Muscle of leg (tissue), 11 donors: Measurements from ENCODE around the gene SLC12A5. TPM values are rescaled to one million over a fixed set of nuclear protein-coding genes. Genes with fewer than 3 reads are reported as not detected.
A peak's percentile ranks its signal among the peaks of the same experiment; 100 is the strongest.

Source experiments
- DNase-seq: peaks from one replicate; pipeline ENCODE4 v3.0.0; 2013
- H3K27ac ChIP-seq: one replicate; pipeline ENCODE4 v1.5.1; 2013; ENCODE audit warnings: mild to moderate bottlenecking, low read length, control low read depth
- H3K27me3 ChIP-seq: one replicate; pipeline ENCODE4 v1.6.1; 2013; ENCODE audit warnings: low read length; ENCODE audit not compliant: control insufficient read depth, insufficient read depth
- H3K36me3 ChIP-seq: one replicate; pipeline ENCODE4 v1.6.1; 2013; ENCODE audit warnings: low read length; ENCODE audit not compliant: control insufficient read depth, insufficient read depth
- H3K4me1 ChIP-seq: one replicate; pipeline ENCODE4 v1.6.1; 2013; ENCODE audit warnings: low read length; ENCODE audit not compliant: control insufficient read depth, insufficient read depth
- H3K4me3 ChIP-seq: one replicate; pipeline ENCODE4 v1.5.1; 2013; ENCODE audit warnings: low read length, control low read depth
- H3K9me3 ChIP-seq: replicated peaks from 2 replicates; pipeline ENCODE4 v1.6.1; 2013; ENCODE audit warnings: low read depth, low read length; ENCODE audit not compliant: control insufficient read depth
- WGBS: methylation state at CpG from one replicate; pipeline ENCODE4 v1.1.5; 2013; ENCODE audit warnings: missing lambda C conversion rate; ENCODE audit not compliant: insufficient coverage; 5-methylcytosine and 5-hydroxymethylcytosine counted together
- polyA plus RNA-seq, 8 donors: library from polyadenylated mRNA; unstranded; fragments of 120-200 nt; gene quantifications; one replicate each; pipeline versions ENCODE4 v1.2.1 to v1.2.3, GENCODE V29; 2013; ENCODE audit warnings: inconsistent platforms in 1 of 8, low replicate concordance in 1 of 8; ENCODE audit not compliant: insufficient read length in 8 of 8, insufficient read depth in 1 of 8
- total RNA-seq: library from RNA; stranded (reverse); fragments of 120-200 nt; gene quantifications from one replicate; pipeline ENCODE4 v1.2.4, GENCODE V29; 2013

Gene SLC12A5
- total and polyA plus RNA-seq, 9 donors: 0.13 to 2.3 (median 1.3) TPM

GRCh38 chr20:46014517-46015396 is 14.3 kb upstream of the SLC12A5 start:
- no peak overlapping the region for H3K4me3 ChIP-seq
- H3K27ac ChIP-seq: no peak overlapping the region
- H3K4me1 ChIP-seq: peaks cover 8% of the 10 kb centered on the region
- no peaks in the 10 kb centered on the region for H3K36me3 ChIP-seq
- no peaks in the 10 kb centered on the region for H3K9me3 ChIP-seq
- H3K27me3 ChIP-seq: peaks cover 56% of the 10 kb centered on the region
- DNase-seq: no peak
- 55% methylated on average over 3 of the region's 7 CpGs for WGBS

GRCh38 chr20:46017272-46017671 is 11.7 kb upstream of the SLC12A5 start:
- no peak overlapping the region for H3K27ac ChIP-seq
- WGBS: 67% methylated on average over 1 of the region's 4 CpGs
- no peaks in the 10 kb centered on the region for H3K36me3 ChIP-seq
- peaks cover 8% of the 10 kb centered on the region for H3K4me1 ChIP-seq
- H3K9me3 ChIP-seq: no peaks in the 10 kb centered on the region
- no peak overlapping the region for H3K4me3 ChIP-seq
- DNase-seq: no peak
- H3K27me3 ChIP-seq: peaks cover 48% of the 10 kb centered on the region

DNA sequence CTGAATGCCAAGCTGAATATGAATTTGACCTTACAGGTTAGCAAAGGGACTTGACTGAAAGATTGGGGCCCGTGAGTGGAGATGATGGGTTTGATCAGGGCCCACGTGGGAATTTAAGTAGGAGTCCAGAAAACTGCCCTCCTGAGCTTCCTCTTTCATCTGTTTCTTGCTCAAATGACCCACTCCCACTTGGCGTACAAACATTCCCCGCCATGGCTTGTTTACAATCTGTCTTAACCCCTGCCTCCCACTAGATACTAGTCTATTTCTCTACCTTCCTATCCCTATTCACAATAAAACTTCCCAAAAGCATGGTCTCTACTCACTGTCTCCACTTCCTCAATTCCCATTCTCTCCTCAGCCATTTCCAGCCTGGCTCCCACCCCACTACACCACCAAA is 10.9 kb upstream of the SLC12A5 start:
- Histone ChIP-seq H3K9me3 (no peaks in the 10 kb centered on the region), H3K27ac (no peak overlapping the region), H3K27me3 (peaks cover 47% of the 10 kb centered on the region), H3K4me3 (no peak overlapping the region), H3K36me3 (no peaks in the 10 kb centered on the region), H3K4me1 (peaks cover 8% of the 10 kb centered on the region)
- no peak for DNase-seq
- 50% methylated on average over 4 of the region's 4 CpGs for WGBS

DNA sequence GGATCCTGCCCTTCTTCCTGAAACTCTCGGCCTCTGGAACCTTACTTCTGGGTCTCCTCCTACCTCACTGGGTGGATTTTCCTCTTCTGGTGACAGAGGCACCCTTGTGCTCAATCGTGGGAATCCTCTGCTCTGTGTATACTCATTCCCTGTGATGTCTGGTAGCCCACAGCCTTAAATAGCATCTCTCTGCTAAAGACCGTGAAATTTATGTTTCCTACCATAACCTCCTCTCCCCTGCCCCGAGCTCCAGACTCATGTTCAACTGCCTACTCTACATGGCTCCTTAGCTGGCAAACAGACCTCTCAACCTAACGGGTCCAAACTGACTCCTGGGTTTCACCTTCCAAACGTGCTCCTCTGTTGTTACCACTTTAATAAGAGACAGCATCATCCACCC is 10.4 kb upstream of the SLC12A5 start:
- DNase-seq: no peak
- H3K4me3 ChIP-seq: no peak overlapping the region
- no peaks in the 10 kb centered on the region for H3K9me3 ChIP-seq
- H3K36me3 ChIP-seq: no peaks in the 10 kb centered on the region
- H3K27ac ChIP-seq: no peak overlapping the region
- H3K4me1 ChIP-seq: peaks cover 7% of the 10 kb centered on the region
- WGBS: 45% methylated on average over 5 of the region's 6 CpGs
- peaks cover 46% of the 10 kb centered on the region for H3K27me3 ChIP-seq

DNA sequence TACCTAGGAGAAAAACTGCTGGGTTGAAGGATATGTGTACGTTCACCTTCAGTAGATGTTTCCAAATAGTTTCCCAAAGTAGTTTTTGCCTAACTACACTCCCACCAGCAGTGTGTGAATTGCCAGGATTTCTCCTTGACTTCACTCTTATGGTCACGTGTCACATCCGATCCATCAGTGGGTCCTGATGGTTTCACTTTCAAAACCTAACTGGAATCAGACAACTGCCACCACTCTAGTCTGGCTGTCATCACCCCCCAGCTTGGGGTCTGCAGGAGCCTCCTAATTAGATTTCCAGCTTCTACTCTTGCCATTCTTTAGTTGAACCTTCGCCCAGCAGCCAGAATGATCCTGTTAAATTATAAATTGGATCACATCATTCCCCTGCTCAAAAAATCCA is 8.5 kb upstream of the SLC12A5 start:
- H3K27ac ChIP-seq: no peak overlapping the region
- no peaks in the 10 kb centered on the region for H3K36me3 ChIP-seq
- H3K9me3 ChIP-seq: no peaks in the 10 kb centered on the region
- H3K4me3 ChIP-seq: no peak overlapping the region
- 83% methylated on average over 4 of the region's 4 CpGs for WGBS
- peaks cover 39% of the 10 kb centered on the region for H3K27me3 ChIP-seq
- no peak for DNase-seq
- H3K4me1 ChIP-seq: peaks cover 2% of the 10 kb centered on the region

- H3K4me3 ChIP-seq: peak overlapping the region; percentile 33
- H3K36me3 ChIP-seq: no peaks in the 10 kb centered on the region
- no peak overlapping the region for H3K27ac ChIP-seq
- 9% methylated on average over 56 of the region's 71 CpGs for WGBS
- DNase-seq: no peak
- peaks cover 39% of the 10 kb centered on the region for H3K27me3 ChIP-seq
- peaks cover 2% of the 10 kb centered on the region for H3K4me1 ChIP-seq
- H3K9me3 ChIP-seq: no peaks in the 10 kb centered on the region
Observed at GRCh38 chr20:46021361-46022359, 7.4 kb upstream of the SLC12A5 start.

DNA sequence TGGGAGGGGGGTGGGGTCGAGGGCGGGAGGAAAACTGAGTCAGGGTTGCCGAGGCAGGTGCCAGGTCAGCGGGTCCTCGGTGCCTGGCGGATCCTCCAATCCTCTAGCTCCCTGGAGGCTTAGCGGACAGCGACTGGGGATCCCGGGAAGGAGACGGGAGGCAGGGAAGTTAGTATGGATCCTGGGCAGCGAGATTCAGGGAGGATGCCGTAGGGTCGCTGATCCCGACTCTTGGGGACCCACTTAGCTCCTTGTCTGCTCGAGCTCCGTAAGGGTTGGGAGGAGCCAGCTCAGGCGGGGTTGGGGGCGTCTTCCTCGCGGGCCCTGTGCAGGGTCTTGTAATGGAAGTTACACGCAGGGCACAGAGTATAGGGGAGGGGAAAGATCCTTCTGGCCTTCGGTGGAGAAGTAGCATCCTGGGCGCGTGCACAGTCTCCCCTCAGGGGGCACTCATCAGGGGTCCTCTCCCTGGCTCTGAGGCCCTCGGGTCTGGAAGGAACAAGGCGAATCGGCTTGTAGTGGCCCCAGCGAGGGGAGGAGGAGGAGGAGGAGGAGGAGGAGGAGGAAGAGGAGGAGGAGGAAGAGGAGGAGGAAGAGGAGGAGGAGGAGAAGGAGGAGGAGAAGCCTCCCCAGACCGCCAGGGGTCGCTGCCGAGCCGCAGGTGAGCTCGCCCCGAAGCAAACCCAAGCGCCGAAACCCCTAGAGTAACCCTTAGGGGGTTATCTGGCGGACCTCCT is 6.4 kb upstream of the SLC12A5 start:
- WGBS: under 1% methylated on average over 30 of the region's 37 CpGs
- no peaks in the 10 kb centered on the region for H3K9me3 ChIP-seq
- peaks cover 2% of the 10 kb centered on the region for H3K4me1 ChIP-seq
- no peaks in the 10 kb centered on the region for H3K36me3 ChIP-seq
- no peak overlapping the region for H3K4me3 ChIP-seq
- H3K27me3 ChIP-seq: peaks cover 39% of the 10 kb centered on the region
- DNase-seq: peak; percentile 26
- H3K27ac ChIP-seq: no peak overlapping the region

DNA sequence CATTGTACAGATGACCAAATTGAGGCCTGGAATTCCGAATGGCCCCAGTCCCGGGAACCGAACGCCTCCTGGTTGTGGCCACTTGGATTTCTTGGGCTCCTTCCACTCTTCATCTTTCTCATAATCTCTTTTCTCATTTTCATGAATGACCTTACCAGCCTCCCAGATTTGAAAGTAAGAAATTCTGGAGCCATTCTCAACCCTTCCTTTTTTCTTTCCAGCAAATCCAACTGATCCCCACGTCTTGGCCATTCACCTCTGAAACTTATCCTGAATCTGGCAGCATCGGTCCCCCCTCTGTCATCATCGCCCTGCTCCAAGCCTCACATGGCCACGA is 5.9 kb upstream of the SLC12A5 start:
- Histone ChIP-seq H3K36me3 (no peaks in the 10 kb centered on the region), H3K4me1 (peaks cover 2% of the 10 kb centered on the region), H3K27ac (no peak overlapping the region), H3K27me3 (peaks cover 44% of the 10 kb centered on the region), H3K9me3 (no peaks in the 10 kb centered on the region), H3K4me3 (no peak overlapping the region)
- 32% methylated on average over 8 of the region's 8 CpGs for WGBS
- no peak for DNase-seq

DNA sequence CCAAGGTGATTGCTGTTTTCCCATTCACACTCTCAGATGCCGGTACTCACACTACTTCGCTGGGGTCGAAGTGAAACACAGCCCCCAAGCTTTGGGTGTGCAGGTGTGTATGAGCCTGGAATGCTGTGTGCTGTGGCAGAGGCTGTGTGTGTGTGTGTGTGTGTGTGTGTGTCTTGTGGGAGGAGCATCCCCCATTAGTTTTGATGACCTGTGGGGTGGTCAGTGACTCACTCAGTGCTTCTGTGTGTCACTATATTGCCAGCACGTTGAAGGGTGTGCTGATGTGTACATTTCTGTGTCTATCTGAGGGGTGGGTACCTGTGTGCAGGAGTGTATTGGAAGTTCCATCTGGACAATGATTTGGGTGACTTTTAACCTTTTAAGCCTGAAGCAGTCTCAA is 5.0 kb upstream of the SLC12A5 start:
- H3K36me3 ChIP-seq: no peaks in the 10 kb centered on the region
- DNase-seq: no peak
- H3K4me1 ChIP-seq: peaks cover 2% of the 10 kb centered on the region
- WGBS: 0% methylated on average over 1 of the region's 4 CpGs
- H3K27me3 ChIP-seq: peaks cover 50% of the 10 kb centered on the region
- H3K9me3 ChIP-seq: no peaks in the 10 kb centered on the region
- H3K27ac ChIP-seq: no peak overlapping the region
- no peak overlapping the region for H3K4me3 ChIP-seq
